HG03064 (cell line): ENCODE data around the gene FRMPD2.
"Not testable (repeated sequence)": the region's sequence is repeated elsewhere in the genome, so short reads cannot be mapped to it uniquely, and the experiment has no call there.

ENCODE experiments used
- ATAC-seq: cut with Tn5 transposase; IDR thresholded peaks from one replicate; pipeline ENCODE4 v1.9.1; 2021; ENCODE audit warnings: low read depth; ENCODE audit not compliant: unreplicated experiment

FRMPD2 gene

DNA sequence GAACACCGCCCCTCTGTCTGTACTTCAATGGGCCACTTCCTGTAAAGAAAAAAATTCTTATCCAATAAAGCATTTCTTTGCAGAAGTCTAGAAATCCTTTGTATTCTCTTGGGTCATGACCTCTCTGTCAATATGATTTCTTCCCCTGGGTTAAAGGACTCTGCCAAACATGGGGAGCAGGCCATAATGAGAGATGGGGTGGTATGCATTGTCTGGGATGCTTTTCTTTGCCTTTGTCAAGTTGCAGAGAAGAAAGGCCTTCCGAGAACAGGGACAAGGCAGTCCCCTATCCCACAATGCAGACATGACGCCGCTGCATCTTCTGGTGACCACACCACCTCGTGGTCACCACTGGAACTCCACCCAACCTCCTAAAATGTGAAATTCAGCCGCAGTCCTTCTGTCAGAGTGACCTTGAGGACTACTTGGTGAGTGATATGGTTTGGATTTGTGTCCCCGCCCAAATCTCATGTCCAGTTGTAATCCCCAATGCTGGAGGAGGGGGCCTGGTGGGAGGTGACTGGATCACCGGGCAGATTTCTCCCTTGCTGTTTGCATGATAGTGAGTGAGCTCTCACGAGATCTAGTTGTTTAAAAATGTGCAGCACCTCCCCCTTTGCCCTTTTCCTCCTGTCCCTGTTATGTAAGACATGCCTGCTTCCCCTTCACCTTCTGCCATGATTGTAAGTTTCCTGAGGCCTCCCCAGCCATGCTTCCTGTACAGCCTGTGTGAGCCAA is 15.2 kb upstream of the FRMPD2 start:
- ATAC-seq: no peak

DNA sequence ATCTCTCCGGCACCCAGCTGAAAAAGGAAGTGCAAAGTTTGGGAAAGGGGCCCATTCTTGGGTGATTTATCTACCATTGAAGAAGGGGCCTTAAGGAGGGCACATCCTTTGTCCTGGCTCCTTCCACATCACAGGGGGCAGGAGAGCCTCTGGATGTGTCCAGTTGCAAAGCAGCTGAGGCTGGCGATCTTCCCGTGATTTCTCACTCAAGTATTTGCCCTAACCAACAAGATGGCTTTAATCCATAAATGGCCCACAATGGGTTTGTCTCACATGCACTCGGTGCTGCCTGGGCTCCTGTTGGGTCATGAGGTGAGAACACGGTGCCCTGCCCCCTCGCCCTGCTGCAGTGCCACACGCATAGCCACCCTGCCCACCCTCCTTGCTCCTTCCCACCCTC is 14.2 kb upstream of the FRMPD2 start:
- ATAC-seq: no peak

DNA sequence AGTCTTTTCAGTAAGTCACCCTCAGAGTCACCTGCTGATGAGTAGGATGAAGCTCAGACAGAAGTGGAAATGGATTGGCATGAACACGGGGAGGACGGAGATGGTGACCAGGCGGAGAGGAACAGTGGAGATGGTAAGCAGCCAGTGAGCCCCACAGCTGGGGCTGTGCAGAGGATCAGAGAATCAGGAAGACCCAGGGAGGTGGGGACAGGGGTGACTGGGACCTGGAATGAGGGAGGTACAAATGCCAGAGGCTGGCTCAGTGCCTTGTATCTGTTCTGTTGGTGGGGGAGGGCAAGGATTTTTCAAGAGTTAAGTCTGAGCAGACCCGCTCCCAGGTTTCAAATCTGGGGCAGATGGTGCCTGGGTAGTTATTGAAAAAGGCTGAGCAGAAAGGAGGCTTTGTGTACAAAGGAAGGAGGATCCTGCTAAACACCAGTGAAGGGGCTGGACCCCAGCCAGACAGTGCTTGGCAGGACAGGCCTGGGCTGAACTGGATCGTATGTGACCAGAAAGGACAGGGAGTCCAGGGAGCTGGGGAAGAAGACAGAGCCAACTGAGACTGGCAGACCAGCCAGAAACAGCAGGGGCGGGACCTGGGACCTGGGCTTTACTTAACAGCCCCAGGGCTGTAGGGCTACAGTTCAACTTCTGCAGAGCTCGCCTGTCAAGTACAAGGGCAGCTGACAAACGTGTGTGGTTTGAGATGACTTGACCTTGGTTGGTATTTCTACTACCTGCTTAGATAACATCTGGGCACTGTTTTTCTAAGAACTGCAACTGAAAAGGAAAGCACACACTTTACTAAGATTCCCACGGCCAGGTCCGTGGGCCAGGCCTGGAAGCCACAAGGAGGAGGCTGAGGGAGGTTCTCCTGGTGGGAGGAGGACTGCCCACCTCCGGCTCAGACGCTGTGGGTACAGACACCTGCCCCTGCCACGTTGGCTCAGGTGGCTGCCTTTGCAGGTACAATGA is 13.2 kb upstream of the FRMPD2 start:
- no peak for ATAC-seq

- ATAC-seq: no peak
Observed at GRCh38 chr10:48286356-48286755, 11.9 kb upstream of the FRMPD2 start.

GRCh38 chr10:48285710-48286109 is 11.2 kb upstream of the FRMPD2 start:
- no peak for ATAC-seq

- ATAC-seq: no peak
Observed at GRCh38 chr10:48284811-48285210, 10.3 kb upstream of the FRMPD2 start.

GRCh38 chr10:48284002-48284546 is 9.6 kb upstream of the FRMPD2 start:
- ATAC-seq: no peak

- ATAC-seq: no peak
Observed at GRCh38 chr10:48282829-48283228, 8.3 kb upstream of the FRMPD2 start.

DNA sequence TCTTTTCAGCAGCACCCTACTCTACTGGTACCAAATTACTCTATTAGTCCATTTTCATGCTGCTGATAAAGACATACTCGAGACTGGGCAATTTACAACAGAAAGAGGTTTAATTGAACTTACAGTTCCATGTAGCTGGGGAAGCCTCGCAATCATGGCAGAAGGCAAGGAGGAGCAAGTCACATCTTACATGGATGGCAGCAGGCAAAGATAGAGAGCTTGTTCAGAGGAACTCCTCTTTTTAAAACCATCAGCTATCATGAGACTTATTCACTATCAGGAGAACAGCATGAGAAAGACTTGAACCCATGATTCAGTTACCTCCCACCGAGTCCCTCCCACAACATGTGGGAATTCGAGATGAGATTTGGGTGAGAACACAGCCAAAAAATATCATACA is 7.2 kb upstream of the FRMPD2 start:
- not testable (repeated sequence) for ATAC-seq

GRCh38 chr10:48279081-48279751 is 4.7 kb upstream of the FRMPD2 start:
- ATAC-seq: peak; percentile 84

- ATAC-seq: no peak
Observed at GRCh38 chr10:48277093-48277492, 2.6 kb upstream of the FRMPD2 start.

DNA sequence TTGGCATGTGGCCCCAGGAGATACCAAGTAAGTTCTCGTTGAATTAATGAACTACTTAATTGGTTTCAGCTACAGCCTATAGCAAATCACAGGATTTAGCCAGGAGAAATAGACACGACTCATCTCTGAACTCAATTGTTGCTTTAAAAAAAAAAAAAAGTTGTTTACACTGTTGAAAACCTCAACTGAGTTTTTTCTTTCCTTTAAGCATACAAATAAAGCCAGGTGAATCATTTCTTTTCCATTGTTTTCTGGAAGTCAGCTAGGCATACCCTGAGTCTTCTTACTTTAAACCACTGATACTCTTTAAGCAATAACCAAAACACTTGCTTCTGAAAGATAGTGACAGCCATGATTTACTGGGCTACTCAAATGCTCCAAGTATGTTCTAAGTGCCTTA is 755 bp downstream of the FRMPD2 start:
- no peak for ATAC-seq

DNA sequence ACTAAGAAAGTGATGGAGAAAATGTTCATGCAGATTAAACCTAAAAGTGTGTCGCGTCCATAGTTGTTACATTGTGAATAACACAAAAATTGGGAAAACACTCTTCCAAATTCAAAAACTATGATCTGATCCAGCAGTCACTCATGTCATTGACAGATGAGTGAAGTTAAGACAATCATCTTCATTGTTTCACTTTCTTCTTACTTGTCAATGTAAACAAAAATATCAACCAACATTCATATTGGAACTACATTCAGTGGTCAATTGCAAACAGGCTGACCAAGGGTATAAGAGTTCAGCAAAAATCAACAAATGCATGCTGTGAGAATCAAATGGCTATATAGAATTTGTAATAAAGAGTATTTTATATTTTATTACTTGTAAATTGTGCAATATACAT is 1.8 kb downstream of the FRMPD2 start:
- no peak for ATAC-seq

- no peak for ATAC-seq
Observed at GRCh38 chr10:48271047-48271730, 3.3 kb downstream of the FRMPD2 start.

DNA sequence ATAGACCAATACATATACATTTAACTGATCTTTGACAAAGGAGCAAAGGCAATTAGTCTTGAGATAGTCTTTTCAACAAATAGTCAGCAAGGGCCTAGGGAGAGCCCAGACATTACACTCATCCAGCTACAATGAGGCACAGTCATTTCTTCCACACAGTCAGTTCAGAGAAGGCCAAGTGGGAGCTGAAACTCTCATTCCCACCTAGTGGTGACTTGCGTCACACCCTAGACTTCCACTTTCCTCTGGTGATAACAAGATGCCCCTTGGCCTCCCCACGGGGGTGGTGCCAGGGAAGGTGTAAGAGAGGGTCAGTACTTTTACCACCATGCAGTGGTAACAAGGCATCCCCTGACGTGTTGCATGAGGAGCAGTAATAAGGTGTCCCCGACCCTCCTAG is 8.0 kb downstream of the FRMPD2 start:
- ATAC-seq: no peak

DNA sequence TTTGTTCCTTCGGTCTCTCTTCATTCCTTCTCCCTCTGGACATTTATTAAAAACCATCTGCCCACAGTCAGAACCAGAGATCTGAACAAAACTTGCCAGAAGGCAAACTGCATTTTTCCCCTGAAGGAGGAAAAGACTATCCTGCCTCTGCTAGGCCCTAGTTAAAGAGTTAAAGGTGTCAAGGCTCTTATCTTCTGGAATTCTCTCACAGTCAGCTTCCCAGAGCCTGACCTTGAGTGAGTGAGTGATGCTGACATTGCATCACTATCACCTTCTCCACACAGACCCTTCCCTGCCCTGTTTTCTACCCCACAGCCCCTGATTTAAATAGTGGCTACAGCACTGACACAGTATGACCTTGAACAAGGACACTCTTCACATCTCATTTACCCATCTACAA is 16.4 kb downstream of the FRMPD2 start:
- ATAC-seq: no peak

DNA sequence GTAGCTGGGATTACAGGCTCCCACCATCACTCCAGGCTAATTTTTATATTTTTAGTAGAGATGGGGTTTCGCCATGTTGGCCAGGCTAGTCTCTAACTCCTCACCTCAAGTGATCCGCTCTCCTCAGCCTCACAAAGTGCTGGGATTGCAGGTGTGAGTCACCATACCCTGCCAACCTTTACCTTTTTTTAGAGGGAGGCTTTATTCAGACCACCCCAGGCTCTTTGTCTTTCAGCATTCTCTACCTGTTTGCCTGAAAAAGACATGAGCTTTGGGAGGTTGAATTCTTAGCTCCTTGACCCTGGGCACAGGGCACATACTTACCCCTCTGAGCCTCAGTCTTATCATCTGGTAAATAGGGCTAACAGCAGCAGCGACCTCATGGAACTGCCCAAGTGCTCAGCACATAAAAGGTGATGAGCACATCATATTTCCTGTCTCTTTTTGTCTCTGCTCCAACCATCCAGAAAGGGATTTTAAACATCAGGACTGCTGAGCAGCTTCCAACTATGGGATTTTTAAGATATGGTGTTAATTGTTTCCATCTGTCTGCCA is 17.0 kb downstream of the FRMPD2 start:
- no peak for ATAC-seq

DNA sequence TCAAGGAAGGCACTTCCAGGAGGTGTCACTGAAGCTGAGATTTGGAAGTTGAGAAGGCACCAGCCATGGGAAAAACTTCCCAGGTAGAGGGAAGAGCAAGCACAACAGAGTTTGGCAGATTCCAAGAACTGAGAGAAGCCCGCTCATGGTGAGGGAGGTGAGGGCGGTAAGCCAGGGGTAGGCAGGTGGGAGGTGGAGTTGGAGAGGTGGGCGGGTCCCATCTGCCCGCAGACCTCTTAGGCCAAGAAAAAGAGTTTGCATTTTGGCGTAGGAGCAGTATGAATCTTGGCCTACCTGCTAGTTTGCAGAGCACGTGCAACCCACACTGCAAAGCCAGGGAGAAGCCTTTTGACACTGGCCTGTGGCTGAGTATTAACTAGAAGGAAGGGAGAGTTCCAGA is 18.8 kb downstream of the FRMPD2 start:
- no peak for ATAC-seq

GRCh38 chr10:48254750-48255512 is 19.6 kb downstream of the FRMPD2 start:
- ATAC-seq: no peak
